ENCODE results near the gene BUB1B.

BUB1B gene

GRCh38 chr15:40265355-40265754 lies 104.5 kb downstream of the BUB1B start:
- Histone ChIP-seq H3K79me2 (ENCODE audit: low read length) (no peaks in the 10 kb centered on the region), H4K20me1 (ENCODE audit: insufficient read depth, low read length) (no peaks in the 10 kb centered on the region), H2AFZ (ENCODE audit: low read depth, low read length) (no peak overlapping the region), H3K27me3 (ENCODE audit: low read depth, low read length) (no peaks in the 10 kb centered on the region), H3K4me3 (ENCODE audit: low read length) (no peak overlapping the region), H3K36me3 (replicated peaks; ENCODE audit: low read depth, low read length) (no peaks in the 10 kb centered on the region), H3K27ac (ENCODE audit: low read length) (no peak overlapping the region), H3K4me1 (ENCODE audit: low read length) (no peaks in the 10 kb centered on the region), H3K4me2 (ENCODE audit: low read length) (no peak overlapping the region), H3K9ac (ENCODE audit: low read length) (no peak overlapping the region), H3K9me3 (ENCODE audit: insufficient read depth, low read length) (no peaks in the 10 kb centered on the region)
- TF ChIP-seq, protein P1, sequence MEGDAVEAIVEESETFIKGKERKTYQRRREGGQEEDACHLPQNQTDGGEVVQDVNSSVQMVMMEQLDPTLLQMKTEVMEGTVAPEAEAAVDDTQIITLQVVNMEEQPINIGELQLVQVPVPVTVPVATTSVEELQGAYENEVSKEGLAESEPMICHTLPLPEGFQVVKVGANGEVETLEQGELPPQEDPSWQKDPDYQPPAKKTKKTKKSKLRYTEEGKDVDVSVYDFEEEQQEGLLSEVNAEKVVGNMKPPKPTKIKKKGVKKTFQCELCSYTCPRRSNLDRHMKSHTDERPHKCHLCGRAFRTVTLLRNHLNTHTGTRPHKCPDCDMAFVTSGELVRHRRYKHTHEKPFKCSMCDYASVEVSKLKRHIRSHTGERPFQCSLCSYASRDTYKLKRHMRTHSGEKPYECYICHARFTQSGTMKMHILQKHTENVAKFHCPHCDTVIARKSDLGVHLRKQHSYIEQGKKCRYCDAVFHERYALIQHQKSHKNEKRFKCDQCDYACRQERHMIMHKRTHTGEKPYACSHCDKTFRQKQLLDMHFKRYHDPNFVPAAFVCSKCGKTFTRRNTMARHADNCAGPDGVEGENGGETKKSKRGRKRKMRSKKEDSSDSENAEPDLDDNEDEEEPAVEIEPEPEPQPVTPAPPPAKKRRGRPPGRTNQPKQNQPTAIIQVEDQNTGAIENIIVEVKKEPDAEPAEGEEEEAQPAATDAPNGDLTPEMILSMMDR (IDR thresholded peaks at IDR 0.05; ENCODE audit: low read depth, low read length) = no peak

DNA sequence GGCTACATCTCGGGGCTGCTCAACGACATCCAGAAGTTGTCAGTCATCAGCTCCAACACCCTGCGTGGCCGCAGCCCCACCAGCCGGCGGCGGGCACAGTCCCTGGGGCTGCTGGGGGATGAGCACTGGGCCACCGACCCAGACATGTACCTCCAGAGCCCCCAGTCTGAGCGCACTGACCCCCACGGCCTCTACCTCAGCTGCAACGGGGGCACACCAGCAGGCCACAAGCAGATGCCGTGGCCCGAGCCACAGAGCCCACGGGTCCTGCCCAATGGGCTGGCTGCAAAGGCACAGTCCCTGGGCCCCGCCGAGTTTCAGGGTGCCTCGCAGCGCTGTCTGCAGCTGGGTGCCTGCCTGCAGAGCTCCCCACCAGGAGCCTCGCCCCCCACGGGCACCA lies 105.0 kb downstream of the BUB1B start:
- Histone ChIP-seq H3K9me3 (ENCODE audit: insufficient read depth, low read length) (no peaks in the 10 kb centered on the region), H3K27ac (ENCODE audit: low read length) (no peak overlapping the region), H3K9ac (ENCODE audit: low read length) (no peak overlapping the region), H3K4me2 (ENCODE audit: low read length) (no peak overlapping the region), H3K4me3 (ENCODE audit: low read length) (no peak overlapping the region), H3K27me3 (ENCODE audit: low read depth, low read length) (no peaks in the 10 kb centered on the region), H4K20me1 (ENCODE audit: insufficient read depth, low read length) (no peaks in the 10 kb centered on the region), H3K4me1 (ENCODE audit: low read length) (no peaks in the 10 kb centered on the region), H3K79me2 (ENCODE audit: low read length) (no peaks in the 10 kb centered on the region), H3K36me3 (replicated peaks; ENCODE audit: low read depth, low read length) (no peaks in the 10 kb centered on the region), H2AFZ (ENCODE audit: low read depth, low read length) (no peak overlapping the region)
- no peak for TF ChIP-seq EZH2phosphoT487 (IDR thresholded peaks at IDR 0.05; ENCODE audit: low read depth)
- TF ChIP-seq, protein P1 (IDR thresholded peaks at IDR 0.05; ENCODE audit: low read depth, low read length) = no peak

DNA sequence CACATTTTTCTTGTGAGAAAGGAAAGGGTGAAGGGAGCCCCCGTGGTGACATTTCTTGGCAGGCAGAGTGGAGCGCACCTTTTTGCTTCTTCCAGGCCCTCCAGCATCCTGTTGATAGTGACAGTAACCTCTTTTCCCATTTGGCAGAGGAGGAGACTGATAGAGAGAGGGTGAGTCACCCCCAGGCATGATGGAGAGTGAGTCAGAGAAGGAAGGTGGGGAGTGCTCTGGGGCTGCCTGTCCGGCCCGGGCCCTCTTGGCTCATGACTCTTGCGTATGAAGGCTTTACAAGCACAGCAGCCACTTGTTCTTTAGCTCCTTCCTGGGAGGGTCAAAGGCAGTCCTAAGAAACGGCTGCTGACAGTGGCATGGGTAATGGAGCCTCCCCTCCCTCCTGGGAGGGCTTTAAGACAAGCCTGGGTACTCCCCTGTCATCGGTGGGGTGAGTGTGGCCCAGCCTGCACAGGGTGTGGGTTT lies 106.0 kb downstream of the BUB1B start:
- Histone ChIP-seq H3K27me3 (ENCODE audit: low read depth, low read length) (no peaks in the 10 kb centered on the region), H3K9ac (ENCODE audit: low read length) (no peak overlapping the region), H2AFZ (ENCODE audit: low read depth, low read length) (no peak overlapping the region), H3K27ac (ENCODE audit: low read length) (no peak overlapping the region), H3K9me3 (ENCODE audit: insufficient read depth, low read length) (no peaks in the 10 kb centered on the region), H3K36me3 (replicated peaks; ENCODE audit: low read depth, low read length) (no peaks in the 10 kb centered on the region), H4K20me1 (ENCODE audit: insufficient read depth, low read length) (no peaks in the 10 kb centered on the region), H3K4me3 (ENCODE audit: low read length) (no peak overlapping the region), H3K4me2 (ENCODE audit: low read length) (no peak overlapping the region), H3K4me1 (ENCODE audit: low read length) (no peaks in the 10 kb centered on the region), H3K79me2 (ENCODE audit: low read length) (no peaks in the 10 kb centered on the region)
- TF ChIP-seq, protein P1 (IDR thresholded peaks at IDR 0.05; ENCODE audit: low read depth, low read length) = no peak
- no peak for TF ChIP-seq EZH2phosphoT487 (IDR thresholded peaks at IDR 0.05; ENCODE audit: low read depth)

DNA sequence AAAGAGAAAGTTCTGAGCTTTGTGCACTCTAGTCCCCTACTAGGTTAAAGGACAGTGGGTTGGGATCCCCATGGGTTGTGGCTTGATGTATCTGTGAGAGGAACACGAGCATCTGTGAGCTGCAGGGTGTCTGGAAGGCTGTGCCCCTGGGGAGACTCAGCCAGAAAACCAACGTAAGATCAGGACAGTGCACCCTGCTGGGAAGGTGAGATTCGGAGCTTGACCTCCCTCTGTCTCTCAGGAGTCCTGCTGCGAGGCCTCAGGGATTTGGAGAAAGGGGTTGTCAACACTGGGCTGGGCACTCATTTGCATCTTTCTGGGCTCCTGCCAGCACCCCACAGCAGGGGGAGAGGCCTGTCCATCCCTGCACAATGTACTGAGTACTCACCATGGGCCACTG lies 106.8 kb downstream of the BUB1B start:
- Histone ChIP-seq H3K27me3 (ENCODE audit: low read depth, low read length) (no peaks in the 10 kb centered on the region), H3K4me3 (ENCODE audit: low read length) (no peak overlapping the region), H2AFZ (ENCODE audit: low read depth, low read length) (no peak overlapping the region), H3K4me2 (ENCODE audit: low read length) (no peak overlapping the region), H3K9me3 (ENCODE audit: insufficient read depth, low read length) (no peaks in the 10 kb centered on the region), H3K27ac (ENCODE audit: low read length) (no peak overlapping the region), H3K4me1 (ENCODE audit: low read length) (no peaks in the 10 kb centered on the region), H4K20me1 (ENCODE audit: insufficient read depth, low read length) (no peaks in the 10 kb centered on the region), H3K36me3 (replicated peaks; ENCODE audit: low read depth, low read length) (no peaks in the 10 kb centered on the region), H3K9ac (ENCODE audit: low read length) (no peak overlapping the region), H3K79me2 (ENCODE audit: low read length) (no peaks in the 10 kb centered on the region)
- no peak for TF ChIP-seq EZH2phosphoT487 (IDR thresholded peaks at IDR 0.05; ENCODE audit: low read depth)
- TF ChIP-seq, protein P1 (IDR thresholded peaks at IDR 0.05; ENCODE audit: low read depth, low read length) = no peak
